Testis (tissue), 2 donors: Measurements from ENCODE around the gene UGT1A5.

Experiments used
- CTCF ChIP-seq, 3 experiments: fragments of 450-650 bp in 2 of 3; fragments of 200-600 bp in 1 of 3; sonication (generic) in 1 of 3; IDR thresholded peaks; one replicate each; pipeline ENCODE4 v1.5.1; 2016 to 2019; ENCODE audit warnings: antibody characterized with exemption in 3 of 3, mild to moderate bottlenecking in 2 of 3, moderate library complexity in 1 of 3
- POLR2A ChIP-seq: fragments of 450-650 bp; IDR thresholded peaks from one replicate; pipeline ENCODE4 v1.6.1; 2017; ENCODE audit warnings: antibody characterized with exemption, mild to moderate bottlenecking, moderate library complexity

GRCh38 chr2:233688341-233688740 is 24.4 kb upstream of the UGT1A5 start:
- TF ChIP-seq CTCF (IDR thresholded peaks at IDR 0.05) (no peak), POLR2A (no peak)
